Astrocyte of the cerebellum (primary cell): ENCODE results near the gene EIF3J.

Experiments used
- DNase-seq: peaks from one replicate; pipeline ENCODE4 v3.0.0-alpha.2; 2011; ENCODE audit warnings: low read depth
- H3K4me3 ChIP-seq: 2 replicates; pipeline ENCODE4 v1.5.1; 2011; ENCODE audit warnings: mild to moderate bottlenecking, low read depth, low read length, moderate library complexity
- CTCF ChIP-seq: IDR thresholded peaks from 2 replicates; pipeline ENCODE4 v1.5.1; 2012; ENCODE audit warnings: low read length, low read depth, moderate library complexity, mild to moderate bottlenecking; ENCODE audit errors: missing control alignments
- in situ Hi-C: cut with HindIII; loops from 2 replicates; pipeline ENCODE4 v1.10.0; 2017; ENCODE audit warnings: low sequenced_read_pairs

The EIF3J gene

GRCh38 chr15:44596511-44597010, 59.6 kb downstream of the EIF3J start:
- TF ChIP-seq CTCF: no peak
- in situ Hi-C loops: no loop called here
- DNase-seq: no peak

GRCh38 chr15:44598066-44598465, 61.1 kb downstream of the EIF3J start:
- H3K4me3 ChIP-seq: no peak overlapping the region
- no peak for DNase-seq
- in situ Hi-C loops: no loop called here
- no peak for TF ChIP-seq CTCF

More at GRCh38 chr15:44596511-44597010, 59.6 kb downstream of the EIF3J start:
- no peak overlapping the region for H3K4me3 ChIP-seq

GRCh38 chr15:44598892-44599291, 61.9 kb downstream of the EIF3J start:
- peak; percentile 9 for DNase-seq
- TF ChIP-seq CTCF: no peak
- no peak overlapping the region for H3K4me3 ChIP-seq
- in situ Hi-C loops: no loop called here

GRCh38 chr15:44603126-44603525, 66.2 kb downstream of the EIF3J start:
- no peak overlapping the region for H3K4me3 ChIP-seq
- in situ Hi-C loops: no loop called here
- no peak for TF ChIP-seq CTCF
- DNase-seq: no peak

- DNase-seq: no peak
- TF ChIP-seq CTCF: no peak
- in situ Hi-C loops: no loop called here
- H3K4me3 ChIP-seq: no peak overlapping the region
These were observed 69.8 kb downstream of the EIF3J start for GRCh38 chr15:44606740-44607139.
